SU-DHL-6 (cell line): ENCODE measurements around the gene CCDC85B.

Experiments used
- CTCF ChIP-seq: fragments of 200-600 bp; sonication (generic); IDR thresholded peaks from one replicate; pipeline ENCODE4 v1.5.1; 2017; ENCODE audit warnings: antibody characterized with exemption, mild to moderate bottlenecking, low read length, moderate library complexity; ENCODE audit not compliant: insufficient read depth, poor library complexity, severe bottlenecking
- EZH2phosphoT487 ChIP-seq: fragments of 200-600 bp; sonication (generic), shearing (Covaris generic); conservative IDR thresholded peaks from 2 replicates; pipeline ENCODE4 v1.6.1; 2018; ENCODE audit warnings: mild to moderate bottlenecking, antibody characterized with exemption, low read length, moderate library complexity, mixed read lengths

- TF ChIP-seq CTCF, result no peak
- TF ChIP-seq EZH2phosphoT487, result no peak
Observed at GRCh38 chr11:65870307-65870658, 20.2 kb upstream of the CCDC85B start.
